ENCODE results near the gene FLT1.

Gene FLT1

GRCh38 chr13:28337166-28338005, 157.5 kb downstream of the FLT1 start:
- no peak for FAIRE-seq

GRCh38 chr13:28336193-28336657, 158.7 kb downstream of the FLT1 start:
- FAIRE-seq: no peak

GRCh38 chr13:28333204-28333881, 161.6 kb downstream of the FLT1 start:
- no peak for FAIRE-seq

- FAIRE-seq: no peak
These were observed 165.4 kb downstream of the FLT1 start for GRCh38 chr13:28329395-28330158.

- no peak for FAIRE-seq
These were observed 166.7 kb downstream of the FLT1 start for GRCh38 chr13:28328271-28328607.

- no peak for FAIRE-seq
These were observed 167.3 kb downstream of the FLT1 start for GRCh38 chr13:28327373-28328270.

GRCh38 chr13:28326056-28326455, 168.9 kb downstream of the FLT1 start:
- no peak for FAIRE-seq

- no peak for FAIRE-seq
These were observed 169.9 kb downstream of the FLT1 start for GRCh38 chr13:28325022-28325421.

- FAIRE-seq: no peak
These were observed 170.6 kb downstream of the FLT1 start for GRCh38 chr13:28324181-28324789.

GRCh38 chr13:28322256-28322905, 172.5 kb downstream of the FLT1 start:
- FAIRE-seq: no peak

GRCh38 chr13:28321756-28322155, 173.2 kb downstream of the FLT1 start:
- FAIRE-seq: no peak

GRCh38 chr13:28320884-28321574, 173.9 kb downstream of the FLT1 start:
- FAIRE-seq: no peak

GRCh38 chr13:28320209-28320608, 174.7 kb downstream of the FLT1 start:
- no peak for FAIRE-seq

- FAIRE-seq: no peak
These were observed 175.4 kb downstream of the FLT1 start for GRCh38 chr13:28319528-28319927.

GRCh38 chr13:28318496-28318895, 176.4 kb downstream of the FLT1 start:
- no peak for FAIRE-seq

GRCh38 chr13:28316836-28317235, 178.1 kb downstream of the FLT1 start:
- FAIRE-seq: no peak

GRCh38 chr13:28316129-28316528, 178.8 kb downstream of the FLT1 start:
- no peak for FAIRE-seq

GRCh38 chr13:28314879-28315278, 180.0 kb downstream of the FLT1 start:
- no peak for FAIRE-seq

- no peak for FAIRE-seq
These were observed 181.3 kb downstream of the FLT1 start for GRCh38 chr13:28313579-28313978.

- no peak for FAIRE-seq
These were observed 188.6 kb downstream of the FLT1 start for GRCh38 chr13:28306325-28306724.

- FAIRE-seq: no peak
These were observed 193.1 kb downstream of the FLT1 start for GRCh38 chr13:28301839-28302238.

Data from islet of Langerhans (tissue), 1 donor.